ENCODE measurements around the gene MACROD2. TPM values are rescaled to one million over a fixed set of nuclear protein-coding genes. Genes with fewer than 3 reads are reported as not detected.

MACROD2 gene
- polyA plus RNA-seq, 1 donor (not counting 4 experiments of a cell fraction or from before 2014, with no cell fraction given), result 0.71 TPM

GRCh38 chr20:15546525-15547023 lies 1551.3 kb downstream of the MACROD2 start:
- no peak overlapping the region for H3K9ac ChIP-seq (ENCODE audit: control insufficient read depth, extremely low read depth, insufficient read depth, low read length)
- H3K9me3 ChIP-seq (ENCODE audit: control insufficient read depth, low read depth, low read length), result peaks cover 2% of the 10 kb centered on the region
- no peaks in the 10 kb centered on the region for H4K20me1 ChIP-seq (ENCODE audit: control insufficient read depth, extremely low read depth, insufficient read depth, low read length)
- H3K4me3 ChIP-seq (ENCODE audit: control insufficient read depth in 2 of 3, extremely low read depth in 1 of 3, insufficient read depth in 2 of 3, low read depth in 1 of 3, low read length in 3 of 3), result no peak overlapping the region
- no peak for TF ChIP-seq EZH2 (IDR thresholded peaks at IDR 0.05; ENCODE audit: low read length)
- TF ChIP-seq, protein P1, sequence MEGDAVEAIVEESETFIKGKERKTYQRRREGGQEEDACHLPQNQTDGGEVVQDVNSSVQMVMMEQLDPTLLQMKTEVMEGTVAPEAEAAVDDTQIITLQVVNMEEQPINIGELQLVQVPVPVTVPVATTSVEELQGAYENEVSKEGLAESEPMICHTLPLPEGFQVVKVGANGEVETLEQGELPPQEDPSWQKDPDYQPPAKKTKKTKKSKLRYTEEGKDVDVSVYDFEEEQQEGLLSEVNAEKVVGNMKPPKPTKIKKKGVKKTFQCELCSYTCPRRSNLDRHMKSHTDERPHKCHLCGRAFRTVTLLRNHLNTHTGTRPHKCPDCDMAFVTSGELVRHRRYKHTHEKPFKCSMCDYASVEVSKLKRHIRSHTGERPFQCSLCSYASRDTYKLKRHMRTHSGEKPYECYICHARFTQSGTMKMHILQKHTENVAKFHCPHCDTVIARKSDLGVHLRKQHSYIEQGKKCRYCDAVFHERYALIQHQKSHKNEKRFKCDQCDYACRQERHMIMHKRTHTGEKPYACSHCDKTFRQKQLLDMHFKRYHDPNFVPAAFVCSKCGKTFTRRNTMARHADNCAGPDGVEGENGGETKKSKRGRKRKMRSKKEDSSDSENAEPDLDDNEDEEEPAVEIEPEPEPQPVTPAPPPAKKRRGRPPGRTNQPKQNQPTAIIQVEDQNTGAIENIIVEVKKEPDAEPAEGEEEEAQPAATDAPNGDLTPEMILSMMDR (optimal IDR thresholded peaks at IDR 0.05 in 1 of 3, IDR thresholded peaks at IDR 0.05 in 1 of 3, conservative IDR thresholded peaks at IDR 0.05 in 1 of 3; ENCODE audit: extremely low read depth in 1 of 3, insufficient read depth in 2 of 3, low read length in 3 of 3), result no peak
- H2AFZ ChIP-seq (ENCODE audit: control insufficient read depth, low read length), result no peak overlapping the region
- no peak overlapping the region for H3K27ac ChIP-seq (ENCODE audit: control insufficient read depth, insufficient read depth, low read length)
- no peak for FAIRE-seq
- H3K79me2 ChIP-seq (ENCODE audit: control insufficient read depth, insufficient read depth, low read length), result no peaks in the 10 kb centered on the region
- dilution Hi-C loops (cut with MboI; ENCODE audit: extremely low pct_ligation_motif_present, low sequenced_read_pairs), result no loop called here
- no peaks in the 10 kb centered on the region for H3K36me3 ChIP-seq (ENCODE audit: control insufficient read depth in 2 of 2, extremely low read depth in 1 of 2, insufficient read depth in 2 of 2, low read length in 2 of 2)
- no peak overlapping the region for H3K4me2 ChIP-seq (ENCODE audit: control insufficient read depth, extremely low read depth, insufficient read depth, low read depth, low read length)
- no peaks in the 10 kb centered on the region for H3K9me1 ChIP-seq (ENCODE audit: control insufficient read depth, extremely low read depth, insufficient read depth, low read length)
- no peak for DNase-seq (ENCODE audit: low read depth, low spot score)
- H3K27me3 ChIP-seq (ENCODE audit: control insufficient read depth, extremely low read depth, insufficient read depth, low read length), result no peaks in the 10 kb centered on the region
- no peaks in the 10 kb centered on the region for H3K4me1 ChIP-seq (ENCODE audit: control insufficient read depth, extremely low read depth, insufficient read depth, low read length)

GRCh38 chr20:15547119-15547518 lies 1551.8 kb downstream of the MACROD2 start:
- H3K9me3 ChIP-seq (ENCODE audit: control insufficient read depth, low read depth, low read length), result peaks cover 2% of the 10 kb centered on the region
- no peak overlapping the region for H2AFZ ChIP-seq (ENCODE audit: control insufficient read depth, low read length)
- H3K9me1 ChIP-seq (ENCODE audit: control insufficient read depth, extremely low read depth, insufficient read depth, low read length), result no peaks in the 10 kb centered on the region
- dilution Hi-C loops (cut with MboI; ENCODE audit: extremely low pct_ligation_motif_present, low sequenced_read_pairs), result no loop called here
- H3K9ac ChIP-seq (ENCODE audit: control insufficient read depth, extremely low read depth, insufficient read depth, low read length), result no peak overlapping the region
- no peaks in the 10 kb centered on the region for H4K20me1 ChIP-seq (ENCODE audit: control insufficient read depth, extremely low read depth, insufficient read depth, low read length)
- H3K36me3 ChIP-seq (ENCODE audit: control insufficient read depth in 2 of 2, extremely low read depth in 1 of 2, insufficient read depth in 2 of 2, low read length in 2 of 2), result no peaks in the 10 kb centered on the region
- no peaks in the 10 kb centered on the region for H3K27me3 ChIP-seq (ENCODE audit: control insufficient read depth, extremely low read depth, insufficient read depth, low read length)
- no peaks in the 10 kb centered on the region for H3K4me1 ChIP-seq (ENCODE audit: control insufficient read depth, extremely low read depth, insufficient read depth, low read length)
- no peak overlapping the region for H3K4me2 ChIP-seq (ENCODE audit: control insufficient read depth, extremely low read depth, insufficient read depth, low read depth, low read length)
- FAIRE-seq (no peak), DNase-seq (ENCODE audit: low read depth, low spot score) (no peak)
- no peaks in the 10 kb centered on the region for H3K79me2 ChIP-seq (ENCODE audit: control insufficient read depth, insufficient read depth, low read length)
- H3K27ac ChIP-seq (ENCODE audit: control insufficient read depth, insufficient read depth, low read length), result no peak overlapping the region
- no peak overlapping the region for H3K4me3 ChIP-seq (ENCODE audit: control insufficient read depth in 2 of 3, extremely low read depth in 1 of 3, insufficient read depth in 2 of 3, low read depth in 1 of 3, low read length in 3 of 3)
- TF ChIP-seq EZH2 (IDR thresholded peaks at IDR 0.05; ENCODE audit: low read length), result no peak
- TF ChIP-seq, protein P1 (optimal IDR thresholded peaks at IDR 0.05 in 1 of 3, IDR thresholded peaks at IDR 0.05 in 1 of 3, conservative IDR thresholded peaks at IDR 0.05 in 1 of 3; ENCODE audit: extremely low read depth in 1 of 3, insufficient read depth in 2 of 3, low read length in 3 of 3), result no peak
